GM12891 (cell line): ENCODE data around the gene CCL17.

Experiments used
- DNase-seq: peaks from one replicate; pipeline ENCODE4 v3.0.0; 2011; ENCODE audit warnings: low spot score; ENCODE audit not compliant: insufficient read length
- FAIRE-seq: peaks from 2 replicates; lab custom pipeline; 2011; peaks lifted over from hg19 to GRCh38; lab: Jason Lieb, UNC
- PAX5 ChIP-seq: IDR thresholded peaks from 2 replicates; pipeline ENCODE4 v1.6.1; 2011; ENCODE audit warnings: low read length, moderate library complexity, mild to moderate bottlenecking; ENCODE audit not compliant: insufficient read depth, severe bottlenecking
- POLR2A ChIP-seq: IDR thresholded peaks from 2 replicates; pipeline ENCODE4 v1.6.1; 2011; ENCODE audit warnings: low read depth, low read length, control low read depth
- POLR2AphosphoS5 ChIP-seq: IDR thresholded peaks from 2 replicates; pipeline ENCODE4 v1.6.1; 2011; ENCODE audit warnings: low read depth, low read length, control low read depth
- POU2F2 ChIP-seq: IDR thresholded peaks from 2 replicates; pipeline ENCODE4 v1.6.1; 2011; ENCODE audit warnings: low read depth, mild to moderate bottlenecking, control low read depth, low read length, moderate library complexity
- SPI1 ChIP-seq: IDR thresholded peaks from 2 replicates; pipeline ENCODE4 v1.6.1; 2011; ENCODE audit warnings: low read depth, low read length, control low read depth
- TAF1 ChIP-seq: IDR thresholded peaks from 2 replicates; pipeline ENCODE4 v1.6.1; 2011; ENCODE audit warnings: low read depth, low read length, control low read depth

CCL17 gene

GRCh38 chr16:57446531-57447185 lies 42.1 kb downstream of the CCL17 start:
- TF ChIP-seq POU2F2 (no peak), POLR2A (0 out of 2 replicates have a peak, but pooled peaks have one; percentile 25)
- no peak for FAIRE-seq

GRCh38 chr16:57447186-57447962 lies 42.8 kb downstream of the CCL17 start, which contains the start of the genes CIAPIN1 and COQ9:
Gene CIAPIN1, minus strand, starts transcription at chr16:57447385. Its CDS starts 6,457 bp downstream, at chr16:57440928.
Gene COQ9, plus strand, starts transcription at chr16:57447479. Its CDS starts 27 bp downstream, at chr16:57447506.
- TF ChIP-seq TAF1, result peak; percentile 98
- no peak for TF ChIP-seq PAX5
- peak; percentile 60 for TF ChIP-seq SPI1
- 0 out of 2 replicates have a peak, but pooled peaks have one; percentile 76 for TF ChIP-seq POU2F2
- TF ChIP-seq POLR2A, result peak; percentile 78
- peak; percentile 91 for TF ChIP-seq POLR2AphosphoS5
- peak; percentile 99 for FAIRE-seq
- peak; percentile 95 for DNase-seq

More at GRCh38 chr16:57446531-57447185, 42.1 kb downstream of the CCL17 start:
- peak; percentile 41 for DNase-seq

GRCh38 chr16:57452021-57452420 lies 47.5 kb downstream of the CCL17 start:
- no peak for TF ChIP-seq SPI1
- no peak for TF ChIP-seq PAX5
- no peak for TF ChIP-seq TAF1
- no peak for TF ChIP-seq POU2F2
- TF ChIP-seq POLR2AphosphoS5, result no peak
- no peak for TF ChIP-seq POLR2A
- FAIRE-seq, result no peak
- DNase-seq, result no peak

- TF ChIP-seq POU2F2, result peak; percentile 89
- peak; percentile 99 for TF ChIP-seq POLR2AphosphoS5
- TF ChIP-seq TAF1, result peak; percentile 98
- peak; percentile 39; the same call in 1 of the 2 replicates for TF ChIP-seq SPI1
- TF ChIP-seq PAX5, result no peak
- TF ChIP-seq POLR2A, result peak; percentile 99
- FAIRE-seq (peak; percentile 100), DNase-seq (peak; percentile 94)
These were observed 57.8 kb downstream of the CCL17 start, which contains the start of gene POLR2C for GRCh38 chr16:57462209-57462977. Gene POLR2C, plus strand, starts transcription at chr16:57462679. Its CDS starts 46 bp downstream, at chr16:57462725.

- DNase-seq, result no peak
- FAIRE-seq, result peak; percentile 52
- no peak for TF ChIP-seq TAF1
- TF ChIP-seq POLR2A, result no peak
- no peak for TF ChIP-seq POLR2AphosphoS5
- no peak for TF ChIP-seq POU2F2
- TF ChIP-seq PAX5, result no peak
- no peak for TF ChIP-seq SPI1
These were observed 58.4 kb downstream of the CCL17 start for GRCh38 chr16:57462978-57463362.

- DNase-seq (no peak), FAIRE-seq (no peak)
- TF ChIP-seq POU2F2, result no peak
- no peak for TF ChIP-seq POLR2AphosphoS5
- TF ChIP-seq POLR2A, result no peak
- no peak for TF ChIP-seq TAF1
- no peak for TF ChIP-seq SPI1
- no peak for TF ChIP-seq PAX5
These were observed 60.0 kb downstream of the CCL17 start for GRCh38 chr16:57464523-57464922.
